HT1080 (cell line): ENCODE data around the gene CLASP1. TPM values are rescaled to one million over a fixed set of nuclear protein-coding genes. Genes with fewer than 3 reads are reported as not detected.

Experiments
- DNase-seq: peaks from one replicate; pipeline ENCODE4 v3.0.0-alpha.2; 2015; ENCODE audit warnings: low read depth
- total RNA-seq: library from RNA; depleted of rRNA; stranded (reverse); fragments of >200 nt; shearing (Covaris generic); gene quantifications from 2 replicates; pipeline ENCODE4 v1.2.3, GENCODE V29; 2014

CLASP1 gene
- total RNA-seq, 1 experiment from 2014 or later: 22.5 TPM

DNA sequence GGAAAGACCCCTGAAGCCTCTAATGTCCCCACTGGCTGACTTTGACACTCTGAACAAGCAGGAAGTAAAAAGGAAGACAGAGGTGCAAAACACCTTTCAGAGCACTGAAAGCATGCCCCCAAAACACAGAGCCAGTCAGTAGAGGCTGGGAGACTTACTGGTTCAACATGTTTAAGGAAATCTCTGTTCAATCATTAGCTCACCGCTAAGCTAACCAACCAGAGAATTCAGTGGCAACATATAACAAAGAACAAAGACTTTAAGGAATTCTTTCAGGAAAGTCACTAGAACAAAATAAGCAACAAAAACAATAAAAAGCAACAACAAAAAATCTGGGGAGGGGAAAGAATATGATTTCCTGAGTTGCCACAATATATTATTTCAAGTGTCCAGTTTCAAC is 142.6 kb downstream of the CLASP1 start:
- no peak for DNase-seq

DNA sequence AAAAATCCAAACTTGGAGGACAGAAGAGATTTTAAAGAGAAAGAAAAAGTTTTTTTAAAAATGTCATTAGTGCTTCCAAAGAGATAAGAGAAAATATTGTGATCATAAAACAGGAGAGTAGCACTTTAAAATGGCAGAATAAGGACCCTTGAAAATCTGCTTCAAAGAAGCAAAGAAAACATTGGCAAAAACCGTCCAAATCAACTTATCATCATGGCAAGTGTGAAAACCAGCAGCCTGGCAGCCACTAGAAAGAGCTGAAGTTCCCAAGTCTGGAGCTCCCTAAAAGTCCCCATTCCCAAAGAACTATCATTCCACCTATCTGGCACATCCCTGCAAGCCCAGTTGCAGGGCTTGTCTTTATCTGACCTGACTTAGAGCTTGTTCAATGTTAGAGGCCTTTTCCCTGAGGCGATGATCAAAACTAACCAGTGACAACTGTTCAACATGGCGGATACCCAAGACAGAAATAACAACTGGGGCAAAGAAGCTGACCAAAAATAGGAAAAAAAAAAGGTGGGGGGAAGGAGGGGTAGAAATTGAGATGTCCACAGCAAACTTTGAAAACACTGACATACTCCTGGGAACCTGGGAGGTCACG is 143.2 kb downstream of the CLASP1 start:
- no peak for DNase-seq

DNA sequence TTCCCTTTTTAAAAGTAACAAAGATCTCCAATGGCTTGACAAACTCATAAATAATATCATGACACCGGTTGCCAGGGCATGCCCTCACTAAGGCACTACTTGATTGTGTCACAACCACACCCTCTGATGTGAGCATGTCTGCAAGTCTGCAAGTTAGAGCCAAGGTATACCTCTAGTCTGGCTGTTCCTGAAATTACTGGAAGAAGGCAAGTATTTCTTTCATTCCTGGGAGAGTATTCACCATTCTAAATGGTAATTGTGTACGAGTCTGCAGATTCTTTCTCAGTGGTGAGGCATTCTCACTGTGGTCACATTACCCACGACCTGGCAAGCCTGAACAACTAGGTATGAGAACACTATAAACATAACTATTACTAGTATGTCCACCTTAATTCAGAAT is 144.3 kb downstream of the CLASP1 start:
- DNase-seq: peak; percentile 55

DNA sequence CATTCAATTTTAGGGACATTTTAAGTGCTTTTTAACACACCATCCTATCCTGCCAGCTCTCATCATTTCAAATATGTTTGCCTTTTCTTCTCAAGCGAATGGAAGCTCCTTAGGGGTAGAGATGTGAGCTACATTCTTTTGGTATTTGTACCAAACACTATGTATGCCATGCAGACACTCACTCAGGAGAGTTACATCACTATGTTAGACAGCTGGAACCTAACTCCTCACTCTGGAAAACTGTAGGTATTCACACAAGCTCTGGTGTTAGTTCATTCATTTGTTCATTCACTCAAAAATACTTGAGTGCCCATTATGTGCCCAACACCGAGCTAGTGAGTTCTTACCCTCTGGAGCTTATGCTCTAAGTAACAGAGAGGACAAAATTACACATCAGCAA is 144.9 kb downstream of the CLASP1 start:
- DNase-seq: no peak

DNA sequence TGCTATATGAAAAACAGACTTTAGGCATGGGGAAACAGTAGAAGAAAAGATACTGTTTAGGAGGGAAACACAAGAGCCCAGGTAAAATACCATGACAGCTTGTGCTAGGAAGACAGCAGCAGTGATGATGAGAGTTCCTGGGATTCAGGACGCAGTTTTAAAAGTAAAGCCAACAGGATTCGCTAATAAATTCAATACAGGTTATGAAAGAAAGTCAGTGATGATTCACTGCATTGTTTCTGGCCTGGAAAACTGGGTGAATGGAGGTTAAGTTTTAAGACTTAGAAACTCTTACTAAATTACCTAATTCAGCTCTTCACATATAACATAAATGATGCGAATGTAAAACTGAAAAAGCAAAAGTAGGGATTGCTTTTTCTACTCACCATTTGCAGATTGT is 146.5 kb downstream of the CLASP1 start:
- DNase-seq: no peak

DNA sequence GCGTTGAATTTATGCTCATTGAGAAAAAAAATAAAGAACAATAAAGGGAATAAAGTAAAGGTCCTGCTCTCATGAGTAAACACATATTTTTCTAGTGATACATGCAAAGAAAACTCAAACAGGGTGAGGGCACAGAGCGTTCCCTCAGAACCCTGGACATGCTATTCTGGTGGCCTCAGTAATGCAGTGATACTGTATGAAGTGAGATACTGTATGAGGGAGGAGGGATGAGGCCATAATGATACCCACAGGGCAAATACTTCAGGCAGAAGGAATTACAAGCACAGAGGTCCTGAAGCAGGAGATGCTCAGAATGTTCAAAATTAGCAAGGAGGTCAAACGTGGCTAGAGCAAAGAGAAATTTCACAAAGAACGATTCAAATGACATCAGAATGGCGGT is 147.0 kb downstream of the CLASP1 start:
- no peak for DNase-seq

DNA sequence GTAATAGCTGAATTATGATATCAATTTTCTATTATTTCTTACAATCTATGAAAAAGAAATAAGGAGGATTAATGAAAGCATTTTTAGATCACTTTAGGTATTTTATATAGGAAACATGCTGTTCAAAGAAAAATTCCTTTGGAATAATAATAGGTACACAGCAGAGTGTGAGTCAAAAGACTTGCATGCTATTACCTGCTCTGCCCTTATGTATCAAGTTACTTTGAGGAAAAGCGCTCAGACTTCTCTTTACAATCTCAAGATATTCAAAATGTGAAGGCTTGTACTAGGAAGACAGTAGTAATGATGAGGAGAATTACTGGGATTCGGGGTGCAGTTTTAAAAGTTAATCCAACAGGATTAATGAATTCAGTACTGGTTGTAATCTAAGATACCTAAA is 147.7 kb downstream of the CLASP1 start:
- no peak for DNase-seq

DNA sequence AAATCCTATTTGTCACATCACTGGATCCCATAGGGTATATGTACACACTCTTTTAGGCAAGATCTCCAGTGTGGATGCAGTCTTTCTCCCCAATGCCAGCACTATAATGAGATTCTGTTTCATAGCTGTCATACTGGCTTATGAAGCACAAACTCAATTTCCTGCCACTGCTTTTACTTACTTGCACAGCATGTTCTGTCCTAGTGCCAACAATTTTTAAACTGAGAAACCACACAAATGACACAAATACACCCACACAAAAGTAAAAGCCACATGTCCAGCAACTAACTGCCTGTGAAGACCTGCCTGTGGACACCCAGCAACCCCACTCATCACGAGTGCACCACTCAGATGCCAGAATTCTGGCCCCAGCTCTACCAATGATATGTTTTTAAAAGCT is 148.2 kb downstream of the CLASP1 start:
- no peak for DNase-seq

DNA sequence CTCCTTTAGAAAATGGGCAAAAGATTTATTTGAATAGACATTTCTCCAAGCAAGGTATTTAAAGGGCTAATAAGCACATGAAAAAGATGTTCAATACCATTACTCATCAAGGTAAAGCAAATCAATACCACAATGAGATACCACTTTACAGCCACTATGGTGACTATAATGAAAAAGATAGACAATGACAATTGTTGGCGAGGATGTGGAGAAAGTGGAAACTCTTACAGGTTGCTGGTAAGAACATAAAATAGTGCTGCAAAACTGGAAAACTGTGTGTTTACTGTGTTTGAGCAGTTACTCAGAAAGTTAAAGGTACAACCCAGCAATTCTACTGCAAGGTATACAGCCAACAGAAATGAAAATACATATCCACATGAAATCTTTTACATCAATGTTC is 150.5 kb downstream of the CLASP1 start:
- no peak for DNase-seq

DNA sequence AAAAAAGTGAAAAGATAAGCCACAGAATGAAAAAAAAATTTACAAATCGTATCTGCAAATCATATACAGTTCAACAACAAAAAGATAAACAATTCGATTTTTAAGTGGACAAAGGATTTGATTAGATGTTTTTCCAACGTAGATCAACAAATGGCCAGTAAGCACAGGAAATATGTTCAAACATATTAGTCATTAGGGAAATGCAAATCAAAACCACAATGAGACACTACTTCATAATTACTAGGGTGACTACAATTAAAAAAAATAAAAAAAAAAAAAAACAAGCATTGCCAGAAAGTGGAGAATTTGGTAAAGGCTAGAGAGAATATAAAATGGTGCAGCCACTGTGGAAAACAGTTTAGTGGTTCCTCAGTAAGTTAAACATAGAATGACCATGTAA is 156.9 kb downstream of the CLASP1 start:
- DNase-seq: no peak

DNA sequence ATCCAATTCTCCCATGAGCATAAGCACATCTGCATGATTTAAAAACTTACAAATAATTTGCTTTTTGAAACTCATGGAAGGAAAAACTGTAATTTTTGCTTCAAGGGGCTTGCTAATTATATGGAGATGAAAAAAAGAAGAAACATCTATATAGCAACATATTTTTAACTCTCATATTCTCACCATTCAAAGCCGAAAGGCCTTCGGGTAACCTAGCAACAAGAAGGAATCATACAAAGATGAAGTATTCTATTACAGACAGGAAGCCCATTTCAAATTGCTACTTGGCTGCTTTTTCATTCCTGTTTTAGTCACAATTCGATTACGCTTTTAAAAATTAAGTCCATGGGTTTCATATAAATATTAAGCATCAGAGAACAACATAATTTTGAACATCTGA is 157.7 kb downstream of the CLASP1 start:
- no peak for DNase-seq

DNA sequence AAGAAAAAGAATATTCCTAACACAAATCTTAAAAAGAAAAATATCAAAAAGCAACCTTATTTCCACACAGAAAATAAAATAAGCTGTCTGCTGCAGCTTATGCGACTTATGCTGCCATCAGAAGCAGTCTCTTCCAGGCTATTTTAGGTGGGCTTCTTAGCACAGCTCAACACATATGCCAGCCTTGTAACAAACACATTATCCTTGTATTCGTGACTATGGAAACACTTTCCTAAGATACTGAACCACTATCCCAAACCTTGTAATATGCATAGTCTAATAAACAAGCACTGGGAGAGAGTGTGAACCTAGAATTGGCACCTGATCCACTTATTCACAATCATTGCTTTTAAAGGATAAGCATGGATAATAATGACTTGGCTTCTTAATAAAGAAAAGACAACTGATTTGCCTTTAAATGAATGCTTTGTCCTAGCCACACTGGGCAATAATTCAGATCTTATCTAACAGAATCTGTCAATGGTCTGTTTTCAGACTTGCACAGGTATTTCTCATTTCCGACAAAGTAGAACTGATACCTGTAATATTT is 158.6 kb downstream of the CLASP1 start:
- DNase-seq: no peak

DNA sequence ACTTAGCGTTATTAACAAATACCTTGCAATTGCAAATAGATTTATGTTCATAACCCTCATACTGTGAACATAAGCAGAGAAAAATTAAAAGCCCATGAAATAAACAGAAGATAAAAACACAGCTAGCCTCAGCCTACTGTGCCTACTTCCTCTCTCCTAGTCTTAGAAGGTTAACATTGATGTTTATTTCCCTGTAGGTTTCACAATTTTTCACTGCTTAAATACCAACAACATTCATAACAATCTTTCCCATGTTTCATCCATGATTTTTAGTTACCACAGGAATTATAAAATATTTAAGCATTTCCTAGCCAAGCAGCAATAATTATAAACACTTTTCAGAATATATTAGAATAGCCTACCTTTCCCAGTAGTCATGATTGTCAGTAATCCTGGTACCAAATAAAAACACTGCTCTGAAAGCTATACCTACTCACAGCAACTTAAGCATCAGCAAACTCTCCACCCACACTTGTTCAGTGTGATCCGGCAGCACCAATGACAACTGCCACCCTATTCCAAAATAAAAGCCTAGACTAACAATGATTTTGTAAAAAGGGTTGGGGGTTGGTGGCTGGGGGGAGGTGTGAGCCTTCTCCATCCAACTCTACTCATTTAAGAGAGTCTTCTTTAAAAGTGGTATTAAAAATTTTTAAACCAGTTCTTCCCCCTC is 159.2 kb downstream of the CLASP1 start:
- no peak for DNase-seq

DNA sequence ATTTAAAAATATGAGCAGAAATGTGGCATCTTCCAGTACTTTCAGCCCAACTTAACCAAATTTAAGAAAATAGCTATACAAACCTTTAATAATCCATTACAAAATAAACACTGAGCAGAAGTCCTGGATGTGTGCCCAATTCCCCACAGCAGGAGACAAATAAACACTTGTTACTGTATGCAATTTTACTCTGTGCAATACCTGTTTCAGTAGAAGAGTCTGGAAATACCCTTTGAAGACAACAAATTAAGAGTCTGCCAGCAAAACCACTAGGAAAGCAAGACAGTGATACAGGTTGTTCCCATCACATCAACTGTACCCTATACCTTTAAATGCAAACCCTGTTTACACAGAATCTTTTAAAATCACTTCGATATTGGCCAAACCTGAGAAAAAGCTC is 160.0 kb downstream of the CLASP1 start:
- no peak for DNase-seq

DNA sequence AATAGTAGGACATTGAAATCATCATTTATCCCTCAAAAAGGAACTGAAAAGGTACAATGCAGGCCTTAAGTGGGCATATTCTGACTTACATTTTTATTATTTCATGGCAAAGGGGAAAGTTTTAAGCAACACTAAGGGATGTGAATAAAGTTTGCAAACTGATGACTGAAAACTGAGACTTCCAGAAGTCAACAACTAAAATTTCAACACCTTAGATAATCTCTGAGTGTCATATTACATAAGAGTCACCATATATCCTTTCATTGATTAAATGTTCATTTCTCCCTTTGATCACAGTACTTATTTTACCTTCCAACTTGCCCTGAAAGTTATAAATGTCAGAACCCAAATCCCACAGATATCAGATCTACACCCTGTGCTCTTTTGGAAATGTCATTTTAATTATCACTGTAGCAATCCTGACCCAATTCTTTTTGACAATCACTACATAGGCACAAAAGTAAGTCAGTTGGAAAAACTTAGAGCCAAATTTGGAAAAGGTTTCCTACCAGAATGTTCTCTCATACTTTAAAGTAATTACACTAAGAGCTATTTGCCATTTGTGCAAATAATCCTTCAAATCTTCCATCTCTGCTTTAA is 163.0 kb downstream of the CLASP1 start:
- no peak for DNase-seq

DNA sequence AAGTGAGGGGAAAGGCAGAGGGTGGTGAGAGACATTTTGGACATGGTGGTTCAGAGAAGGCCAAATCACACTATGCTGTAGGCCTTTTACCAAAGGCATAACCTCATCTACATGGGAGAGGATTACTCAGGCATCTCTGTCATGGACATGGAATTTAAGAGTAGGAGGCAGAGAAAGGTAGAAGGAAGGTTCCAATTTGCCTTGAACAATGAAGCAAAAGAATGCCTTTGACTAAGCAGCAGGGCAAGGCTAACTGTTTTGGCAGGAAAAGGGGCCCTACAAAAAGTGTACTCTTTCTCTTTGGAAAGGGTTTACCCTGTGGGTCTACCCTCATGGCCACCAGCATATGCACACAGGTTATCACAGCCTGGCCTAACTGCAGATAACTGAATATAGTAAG is 164.2 kb downstream of the CLASP1 start:
- DNase-seq: peak; percentile 40

DNA sequence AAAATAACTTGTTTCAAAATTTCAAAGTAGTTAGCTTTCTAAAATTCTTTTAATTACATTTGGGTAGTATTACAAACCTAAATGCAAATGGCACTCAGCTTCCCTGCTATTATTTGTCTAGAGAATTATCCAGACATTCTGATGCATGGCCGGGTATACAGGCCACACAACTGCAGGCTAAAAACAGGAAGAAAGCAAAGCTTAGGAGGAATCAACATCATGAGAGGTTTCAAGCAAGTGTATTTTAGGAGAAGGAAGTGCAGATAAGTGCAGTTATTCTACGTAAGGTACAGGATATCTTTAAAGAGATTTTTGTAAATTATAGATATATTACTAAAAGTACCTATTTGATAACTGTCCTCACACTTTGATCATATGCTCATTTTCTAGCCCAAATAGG is 165.4 kb downstream of the CLASP1 start:
- no peak for DNase-seq

DNA sequence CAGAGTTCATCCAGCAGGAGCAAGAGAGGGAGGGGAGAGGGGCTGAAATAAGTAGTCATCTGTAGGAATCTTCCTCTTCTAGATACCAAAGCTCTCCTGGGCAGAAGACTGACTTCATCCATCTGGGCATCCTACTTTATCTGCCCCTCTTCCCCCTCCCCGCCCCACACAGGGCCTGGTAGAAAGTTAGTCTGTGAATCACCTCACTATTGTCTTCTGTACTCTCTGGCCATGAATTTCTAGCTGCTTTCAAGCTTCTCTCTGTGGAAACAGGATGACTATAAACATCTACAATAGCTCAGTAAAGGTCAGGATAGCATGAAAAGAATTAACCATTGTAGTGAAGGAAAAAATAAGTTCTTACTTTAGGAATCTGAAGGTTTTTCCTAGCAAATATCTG is 166.2 kb downstream of the CLASP1 start:
- peak; percentile 16 for DNase-seq

DNA sequence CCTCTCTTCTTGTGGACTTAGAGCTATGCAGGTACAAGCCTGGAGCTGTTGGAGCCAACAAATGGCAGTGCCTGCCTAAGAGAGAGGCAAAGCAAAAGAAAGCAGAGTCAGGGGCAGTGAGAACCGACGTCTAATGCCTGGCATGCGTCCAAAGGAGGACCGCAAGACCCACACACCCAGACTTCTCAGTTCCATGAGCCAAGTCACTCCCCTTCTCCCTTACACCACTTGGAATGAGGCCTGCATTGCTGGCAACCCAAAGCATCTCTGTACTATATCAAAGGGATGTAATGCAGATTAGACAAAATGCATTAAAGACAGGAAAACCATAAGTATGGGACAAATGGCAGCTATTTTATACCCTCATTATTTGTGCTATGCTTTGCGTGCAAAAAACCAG is 168.4 kb downstream of the CLASP1 start:
- peak; percentile 73 for DNase-seq

DNA sequence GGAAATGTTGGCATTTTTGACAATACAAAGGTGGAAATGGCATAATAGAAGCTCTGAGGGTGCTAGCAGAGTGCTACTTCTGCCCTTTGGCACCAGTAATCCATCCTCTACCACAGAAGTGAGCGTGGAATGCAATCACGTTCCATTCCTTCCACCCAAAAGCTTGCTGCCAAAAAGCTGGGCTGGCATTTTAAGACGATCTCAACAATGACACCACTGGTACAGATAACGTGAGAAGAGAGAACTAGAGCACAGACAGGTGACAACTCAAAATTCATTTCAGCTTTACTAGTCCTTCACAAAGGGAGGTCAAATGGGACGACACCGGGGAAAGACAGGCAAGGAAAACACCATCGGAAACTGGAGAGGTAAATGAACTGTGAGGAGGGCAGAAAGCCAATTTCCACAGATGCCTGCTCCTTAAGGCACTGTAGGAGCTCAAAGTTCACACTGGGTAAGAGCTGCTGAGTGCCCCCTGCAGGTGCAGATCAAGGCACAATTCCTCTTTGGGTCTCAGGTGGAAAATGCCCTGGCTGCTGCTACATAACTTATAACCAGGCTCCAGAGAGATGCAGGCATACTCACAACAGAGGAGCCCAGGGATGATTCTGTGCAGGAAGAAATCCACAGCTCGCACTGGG is 169.3 kb downstream of the CLASP1 start:
- no peak for DNase-seq

DNA sequence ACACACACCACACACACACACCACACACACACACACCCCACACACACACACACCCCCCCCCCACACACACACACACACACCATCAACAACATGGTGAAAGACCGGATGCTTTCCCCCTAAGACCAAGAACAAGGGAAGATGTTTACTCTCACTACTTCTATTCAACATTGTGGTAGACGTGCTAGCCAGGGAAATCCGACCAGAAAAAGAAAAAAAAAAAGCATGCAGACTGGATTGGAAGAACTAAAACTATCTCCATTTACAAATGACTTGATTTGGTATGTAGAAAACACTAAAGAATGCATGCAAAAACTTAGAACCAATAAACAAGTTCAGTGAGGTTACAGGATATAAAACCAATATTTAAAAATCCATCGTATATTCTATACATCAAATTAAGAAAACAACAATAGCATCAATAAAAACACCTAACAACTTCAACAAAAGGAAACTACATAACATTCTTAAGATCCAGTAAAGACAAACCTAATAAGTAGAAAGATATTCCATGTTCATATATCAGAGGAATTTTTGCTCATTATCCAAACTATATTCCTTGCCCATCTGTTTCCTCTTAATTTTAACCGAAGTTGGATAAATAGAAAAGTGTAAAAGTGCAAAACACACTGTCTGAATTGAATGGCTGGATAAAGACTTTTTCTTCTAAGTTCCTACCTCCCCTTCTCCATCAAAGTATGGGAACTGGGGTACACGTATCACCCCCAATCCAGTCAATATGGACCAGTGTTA is 170.1 kb downstream of the CLASP1 start:
- DNase-seq: no peak
